Activated T-cell treated with anti-CD3 and anti-CD28 coated beads, Interleukin-2, amount 50 U/mL, for 48 hours (primary cell): ENCODE results near the gene STAT5B.

Experiments used
- DNase-seq, 2 experiments: peaks; one replicate each; pipeline ENCODE4 v3.0.0-alpha.2; 2020

Gene STAT5B

DNA sequence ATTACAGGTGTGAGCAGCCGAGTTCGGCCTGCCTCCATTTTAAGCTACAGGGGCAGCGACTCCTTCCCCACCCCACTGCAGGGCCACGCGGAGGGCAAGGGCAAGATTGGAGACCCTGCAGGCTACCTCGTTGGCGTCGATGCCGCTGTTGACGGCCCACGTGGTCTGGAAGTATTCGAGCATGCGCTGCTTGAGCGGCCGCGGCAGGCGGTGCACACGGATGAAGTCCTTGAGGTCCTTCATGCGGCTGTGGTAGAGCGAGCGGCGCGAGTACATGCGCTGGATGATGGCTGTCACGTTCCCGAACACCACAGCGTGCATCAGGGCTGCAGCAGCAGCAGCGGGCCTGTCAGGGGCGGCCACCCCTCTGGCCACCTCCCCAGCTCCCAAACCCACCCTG lies 106.8 kb downstream of the STAT5B start:
- no peak for DNase-seq

DNA sequence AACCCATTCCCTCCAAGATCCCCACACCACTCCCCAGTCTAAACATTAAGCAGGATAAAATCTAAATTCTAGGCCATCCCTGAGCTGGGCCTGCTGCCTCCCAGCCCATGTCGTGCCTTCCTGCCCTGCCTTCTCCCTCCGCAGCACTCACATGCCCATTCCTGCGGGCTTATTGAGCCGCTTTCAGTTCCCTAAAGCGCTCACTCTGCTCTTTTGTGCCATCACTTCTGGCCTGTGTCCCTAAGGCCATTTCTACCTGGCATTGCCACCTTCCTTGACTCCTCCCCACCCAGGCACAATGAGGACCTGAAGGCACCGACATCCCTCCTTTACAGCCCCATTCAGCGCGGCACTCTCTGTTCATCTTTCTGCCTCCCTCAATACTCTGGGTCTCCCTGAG lies 108.4 kb downstream of the STAT5B start:
- no peak for DNase-seq

DNA sequence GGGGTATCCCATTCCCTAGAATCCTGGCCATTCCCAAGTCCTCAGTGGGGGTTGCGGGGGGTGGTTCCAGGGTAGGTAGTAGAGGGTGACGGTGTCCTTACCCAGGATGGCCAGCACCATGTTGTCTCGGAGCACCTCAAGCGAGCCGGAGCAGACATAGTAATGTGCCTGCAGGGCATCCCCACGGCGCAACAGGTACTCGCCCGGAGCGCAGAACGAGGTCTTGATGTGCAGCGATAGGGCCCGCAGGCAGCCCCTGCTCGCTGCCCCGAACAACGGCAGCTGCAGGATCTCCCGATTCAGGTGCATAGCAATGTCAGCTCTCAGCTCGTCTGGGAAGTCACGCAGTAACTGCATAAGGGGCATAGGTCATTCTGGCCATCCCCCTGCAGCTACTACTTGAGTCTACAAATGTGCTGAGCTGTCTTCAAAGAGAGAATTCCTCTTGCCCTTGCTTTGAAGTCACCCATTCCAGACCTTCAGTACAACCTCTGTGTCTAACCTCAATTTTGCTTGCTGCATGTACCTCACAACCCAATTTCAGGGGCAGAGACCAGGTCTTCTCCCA lies 109.9 kb downstream of the STAT5B start:
- DNase-seq: no peak

DNA sequence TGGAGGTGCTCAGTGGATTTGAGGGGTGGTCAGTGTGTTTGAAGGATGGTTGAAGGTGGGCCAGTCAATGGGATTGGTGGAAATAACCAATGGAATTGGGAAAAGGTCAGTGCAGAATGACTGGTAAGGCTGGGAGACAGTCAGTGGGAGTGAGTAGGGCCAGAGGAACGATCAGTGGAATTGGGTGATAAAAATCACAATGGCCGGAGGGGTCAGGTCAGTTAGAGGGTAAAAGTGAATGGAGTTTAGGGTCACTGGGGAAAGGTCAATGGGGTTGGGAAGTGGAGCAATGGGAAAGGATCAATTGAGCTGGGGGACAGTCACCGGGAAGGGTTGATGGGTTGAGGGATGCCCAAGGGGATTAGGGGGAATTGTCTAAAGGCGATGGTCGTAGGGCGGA lies 110.4 kb downstream of the STAT5B start:
- no peak for DNase-seq

DNA sequence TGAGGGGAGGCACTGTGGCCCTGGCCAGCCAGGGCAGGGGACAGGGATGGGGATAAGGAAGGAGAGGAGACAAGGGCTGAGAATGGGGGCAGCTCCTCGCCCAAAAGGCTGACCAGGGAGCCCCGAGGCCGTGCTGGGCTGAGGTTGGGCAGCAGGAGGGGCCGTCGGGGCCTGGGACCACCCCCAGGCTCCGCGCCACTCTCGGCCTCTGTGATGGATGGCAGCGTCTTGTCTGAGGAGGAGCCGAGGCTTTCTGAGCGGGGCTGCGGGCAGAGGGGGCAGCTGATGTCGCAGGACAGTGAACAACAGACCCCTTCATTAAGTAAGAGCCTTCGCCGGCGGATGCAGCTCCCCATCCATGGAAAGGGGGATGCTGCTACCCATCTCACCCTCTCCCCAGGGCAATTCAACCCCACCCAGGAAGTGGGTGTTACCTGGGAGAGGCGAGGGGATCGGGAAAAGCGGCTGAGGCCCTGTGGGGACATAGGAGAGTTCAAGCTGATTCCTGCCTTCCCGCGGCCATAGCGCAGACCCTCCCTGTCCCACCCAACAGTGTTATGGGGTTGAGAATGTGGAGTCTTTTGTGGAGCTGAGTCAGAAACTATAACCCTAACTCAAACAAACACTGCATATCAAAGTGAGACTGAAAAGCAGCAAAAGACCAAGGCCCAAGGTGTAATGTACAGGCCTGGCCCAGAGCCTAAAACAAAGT lies 112.3 kb downstream of the STAT5B start:
- DNase-seq: no peak

DNA sequence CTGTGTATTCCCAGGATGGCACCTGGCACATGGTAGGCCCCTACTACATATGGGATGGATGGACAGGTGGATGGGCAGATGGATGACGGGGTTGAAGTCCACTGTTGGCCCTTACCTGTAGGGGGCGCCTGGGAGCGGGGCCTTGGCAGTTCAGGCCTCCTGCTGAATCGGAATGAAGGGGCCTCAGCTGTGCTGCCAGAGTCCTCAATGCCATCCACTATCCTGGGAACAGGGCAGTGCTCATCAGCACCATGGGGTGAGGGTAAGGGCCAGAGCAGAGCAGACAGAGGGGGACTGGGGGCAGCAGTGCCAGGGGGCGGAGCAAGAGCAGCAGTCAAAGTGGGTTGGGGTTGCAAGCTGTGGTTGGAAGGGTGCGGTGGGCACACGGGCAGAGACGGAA lies 113.1 kb downstream of the STAT5B start:
- peak; percentile 74 to 77 for DNase-seq

DNA sequence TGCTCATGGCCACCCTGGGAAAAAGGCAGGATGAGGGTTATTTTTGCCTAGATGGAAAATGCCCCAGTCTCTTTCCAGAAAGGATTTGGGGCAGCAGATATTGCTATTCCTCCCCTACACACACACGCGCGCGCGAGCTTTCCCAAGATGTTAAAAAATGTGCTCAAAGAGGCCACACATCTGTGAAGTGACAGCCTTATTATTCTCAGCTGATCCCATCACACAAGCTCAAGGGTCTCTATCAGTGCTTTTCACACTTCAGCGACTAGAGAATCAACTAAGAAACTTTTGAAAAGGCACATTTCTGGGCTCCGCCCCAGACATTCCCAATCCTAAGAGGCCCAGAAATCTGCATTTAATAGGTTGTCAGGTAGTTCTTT lies 115.7 kb downstream of the STAT5B start:
- no peak for DNase-seq

DNA sequence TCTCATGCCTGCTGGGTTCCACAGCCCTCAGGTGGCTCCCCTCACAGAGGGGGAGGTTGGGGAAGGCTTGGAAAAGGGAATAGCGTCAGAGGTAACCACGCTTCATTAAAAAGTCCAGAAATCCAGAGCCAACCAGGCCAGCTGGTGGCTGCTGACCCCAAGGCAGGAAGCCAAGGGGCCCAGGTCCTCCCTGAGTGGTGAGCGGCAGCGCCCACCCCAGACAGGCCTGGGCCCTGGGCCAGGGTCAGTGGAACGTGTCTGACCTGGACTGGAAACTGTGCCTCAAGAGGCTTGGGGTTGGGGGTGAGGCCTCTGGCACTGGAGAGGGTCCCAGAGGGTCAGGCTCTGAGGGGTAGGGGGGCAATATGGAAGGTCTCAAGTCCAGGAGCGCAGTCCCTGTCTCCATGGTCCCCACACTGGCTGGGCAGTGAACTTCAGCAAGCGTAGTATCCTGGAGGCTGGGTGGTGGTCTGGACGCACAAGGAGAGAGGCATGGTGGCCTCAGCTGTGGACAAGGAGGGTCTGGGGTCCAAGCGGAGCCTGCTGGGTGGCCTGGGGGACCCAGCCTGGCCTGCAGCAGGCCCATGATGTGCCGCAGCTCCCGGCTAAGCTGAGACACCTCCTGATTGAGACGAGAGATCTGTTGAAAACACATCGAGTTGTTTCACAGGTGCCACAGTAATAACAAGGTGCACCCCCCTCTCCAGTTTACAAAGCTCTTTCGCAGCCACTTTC lies 116.2 kb downstream of the STAT5B start:
- no peak for DNase-seq

DNA sequence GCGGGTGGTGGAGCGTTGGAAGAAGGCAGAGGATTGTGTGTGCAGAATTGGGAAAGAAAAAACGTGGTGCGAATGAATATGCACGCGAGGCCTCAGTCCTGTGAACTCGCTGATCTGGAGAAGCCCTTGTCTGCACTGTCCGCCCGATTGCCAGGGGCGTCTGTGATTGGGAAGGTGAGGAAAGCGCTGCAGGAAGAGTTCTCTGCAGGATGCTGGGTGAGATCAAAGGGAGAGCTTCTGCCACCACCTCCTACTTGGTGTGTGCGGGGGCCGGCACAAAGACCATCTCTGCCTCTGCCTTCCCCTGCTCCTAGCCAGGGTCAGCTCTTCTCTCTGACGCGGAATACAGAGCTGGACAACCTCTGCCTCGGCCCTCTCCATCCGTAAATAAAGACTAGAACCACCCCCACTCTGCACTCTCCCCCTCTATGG lies 120.6 kb downstream of the STAT5B start:
- no peak for DNase-seq

DNA sequence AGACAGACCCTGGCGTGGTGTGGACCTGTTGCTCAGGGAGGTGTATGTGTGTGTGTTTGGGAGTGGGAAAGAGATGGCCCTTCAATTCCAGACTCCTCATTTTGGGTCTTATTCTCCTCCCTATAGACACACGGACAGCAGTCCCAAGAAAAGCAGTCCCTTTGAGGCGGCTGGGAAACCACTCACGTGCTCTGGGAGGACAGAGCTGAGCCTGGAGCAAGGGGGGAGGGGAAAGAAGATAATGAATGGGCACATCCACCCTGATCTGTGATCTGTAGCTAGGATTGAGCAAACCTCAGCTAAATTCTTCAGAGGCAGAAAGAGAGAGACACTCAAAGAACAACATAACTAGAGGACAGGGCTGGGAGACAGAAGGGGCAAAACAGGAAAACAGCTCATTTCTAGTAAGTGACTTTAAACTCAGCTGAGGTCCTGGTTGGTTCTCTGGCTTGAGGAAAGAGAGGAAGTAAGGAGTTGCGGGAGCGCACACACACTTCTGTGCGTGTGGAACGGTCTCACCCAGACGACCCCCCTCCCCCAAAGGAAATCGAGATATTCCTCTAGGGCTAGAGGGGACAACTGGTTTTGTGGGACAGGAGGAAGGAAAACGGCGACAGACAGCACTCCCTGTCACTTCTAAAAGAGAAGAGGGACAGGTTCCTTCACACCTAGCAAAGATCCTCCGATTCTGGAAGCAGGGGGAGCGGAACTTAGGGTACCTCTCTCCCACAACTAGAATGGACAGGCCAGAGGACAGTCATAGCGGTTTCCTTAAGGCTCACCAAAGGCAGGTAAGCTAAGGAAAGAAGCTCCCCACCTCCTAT lies 122.1 kb downstream of the STAT5B start:
- DNase-seq: no peak
